ENCODE data around the gene EVI5L.
A peak's percentile ranks its signal among the peaks of the same experiment; 100 is the strongest.

Gene EVI5L

DNA sequence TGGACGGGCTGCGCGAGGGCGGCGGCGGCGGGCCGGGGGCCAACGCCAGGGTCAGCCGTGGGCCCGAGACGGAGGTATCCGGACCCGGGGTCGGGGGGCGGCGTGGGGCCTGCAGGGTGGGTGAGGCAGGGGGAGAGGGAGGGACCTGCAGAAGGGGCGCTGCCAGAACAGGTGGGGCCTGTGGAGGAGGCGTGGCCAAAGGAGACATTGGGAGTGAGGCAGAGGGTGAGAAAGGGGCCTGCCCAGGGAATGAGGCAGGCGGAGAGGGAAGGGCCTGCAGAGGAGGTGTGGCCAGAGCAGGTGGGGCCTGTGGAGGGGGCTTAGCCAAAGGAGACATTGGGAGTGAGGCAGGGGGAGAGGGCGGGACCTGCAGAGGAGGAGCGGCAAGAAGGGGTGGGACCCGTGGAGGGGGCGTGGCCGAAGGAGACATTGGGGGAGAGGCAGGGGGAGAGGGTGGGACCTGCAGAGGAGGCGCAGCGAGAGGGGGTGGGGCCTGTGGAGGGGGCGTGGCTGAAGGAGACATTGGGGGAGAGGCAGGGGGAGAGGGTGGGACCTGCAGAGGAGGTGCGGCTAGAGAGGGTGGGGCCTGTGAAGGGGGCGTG lies 40.0 kb downstream of the EVI5L start:
- intact Hi-C loops (cut with DNase I), result no loop called here
- DNase-seq, result peak in 3 of 10 donors; percentile 50 to 90 (median 85)

- intact Hi-C loops (cut with DNase I), result no loop called here
- peak in 4 of 10 donors; percentile 35 to 94 (median 80) for DNase-seq
Observed at GRCh38 chr19:7870571-7871436, 40.8 kb downstream of the EVI5L start.

DNA sequence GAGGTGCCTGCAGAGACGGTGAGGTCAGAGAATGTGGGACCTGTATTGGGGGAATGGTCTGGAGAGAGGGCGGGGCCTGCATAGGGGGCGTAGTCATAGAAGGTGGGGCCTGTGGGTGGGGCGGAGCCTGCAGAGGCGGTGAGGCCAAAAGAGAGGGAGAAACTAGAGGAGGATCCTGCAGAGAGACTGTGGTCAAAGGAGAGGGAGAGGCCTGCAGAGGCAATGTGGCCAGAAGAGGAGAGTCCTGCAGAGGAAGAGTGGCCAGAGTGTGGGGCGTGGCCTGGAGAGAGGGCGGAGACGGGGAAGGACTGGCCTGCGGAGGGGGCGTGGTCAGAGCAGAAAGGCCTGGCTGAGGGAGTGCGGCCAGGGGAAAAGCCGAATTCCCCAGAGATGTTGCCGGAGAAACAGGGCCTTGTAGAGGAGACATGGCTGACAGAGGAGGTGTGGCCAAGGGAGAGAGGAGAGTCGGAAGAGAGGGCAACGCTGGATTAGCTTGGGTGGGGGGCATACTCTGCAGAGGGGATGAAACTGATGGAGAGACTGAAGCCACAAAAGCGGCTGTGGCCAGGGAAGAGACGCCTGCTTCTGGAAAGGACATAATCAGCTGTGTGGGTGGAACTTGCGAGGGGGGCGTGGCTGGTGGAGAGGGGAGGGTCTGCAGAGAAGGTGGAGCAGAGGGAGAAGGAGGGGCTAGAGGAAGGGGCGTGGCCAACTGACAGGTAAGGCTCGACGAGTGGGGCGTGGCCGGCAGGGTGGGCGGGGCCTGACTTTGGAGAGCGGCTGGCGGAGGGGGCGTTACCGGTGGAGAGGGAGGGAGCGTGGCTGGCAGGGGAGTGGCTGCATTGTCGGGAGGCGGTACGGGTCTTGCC lies 41.7 kb downstream of the EVI5L start:
- intact Hi-C loops (cut with DNase I), result no loop called here
- DNase-seq, result peak in 7 of 10 donors; percentile 68 to 95 (median 71)

DNA sequence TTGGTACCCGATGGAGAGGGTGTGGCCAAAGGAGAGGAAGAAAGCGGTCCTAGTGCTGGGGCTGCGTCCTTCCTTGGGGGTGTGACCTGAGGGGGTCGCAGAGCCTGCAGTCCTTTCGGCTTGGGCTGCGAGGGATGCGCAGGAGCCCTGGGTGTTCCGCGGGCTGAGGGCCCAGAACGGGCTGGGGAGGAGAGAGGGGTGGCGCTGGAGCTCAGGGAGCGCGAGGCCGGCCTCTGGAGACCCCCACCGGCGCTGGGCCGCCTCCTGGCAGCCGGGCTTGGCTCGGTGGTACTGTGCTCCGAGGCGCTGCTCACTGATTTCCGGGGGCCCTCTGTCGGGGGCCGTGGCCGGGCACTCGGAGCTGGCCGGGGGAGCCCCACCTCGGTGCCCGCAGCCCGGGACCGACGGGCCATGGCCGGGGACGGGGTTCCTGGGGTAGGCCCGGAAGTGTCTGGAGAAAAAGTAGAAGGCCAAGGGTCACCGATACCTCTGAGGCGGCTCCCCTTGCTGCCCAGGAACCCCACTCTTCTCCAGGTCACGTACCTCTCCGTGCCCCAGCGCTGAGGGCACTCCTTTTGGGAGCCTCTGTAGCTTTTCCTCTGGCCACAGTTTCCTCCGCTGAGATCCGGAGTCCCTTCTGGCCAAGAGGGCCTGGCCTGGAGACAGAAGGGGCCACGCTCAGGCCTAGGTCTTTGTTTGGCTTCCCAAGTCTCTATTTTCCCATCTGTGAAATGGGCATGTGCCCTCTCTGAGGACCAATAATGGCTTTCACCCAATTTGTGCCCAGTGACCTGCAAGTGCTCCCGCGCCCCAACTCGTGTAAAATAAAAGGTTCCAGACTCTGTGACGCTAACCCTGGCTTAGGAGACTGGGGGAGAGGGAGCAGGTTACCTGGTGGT lies 42.5 kb downstream of the EVI5L start:
- intact Hi-C loops (cut with DNase I), result no loop called here
- DNase-seq, result peak in 1 of 10 donors; percentile 77

- peak in 1 of 10 donors; percentile 46 for DNase-seq
- intact Hi-C loops (cut with DNase I), result no loop called here
Observed at GRCh38 chr19:7873304-7874075, 43.5 kb downstream of the EVI5L start.

DNA sequence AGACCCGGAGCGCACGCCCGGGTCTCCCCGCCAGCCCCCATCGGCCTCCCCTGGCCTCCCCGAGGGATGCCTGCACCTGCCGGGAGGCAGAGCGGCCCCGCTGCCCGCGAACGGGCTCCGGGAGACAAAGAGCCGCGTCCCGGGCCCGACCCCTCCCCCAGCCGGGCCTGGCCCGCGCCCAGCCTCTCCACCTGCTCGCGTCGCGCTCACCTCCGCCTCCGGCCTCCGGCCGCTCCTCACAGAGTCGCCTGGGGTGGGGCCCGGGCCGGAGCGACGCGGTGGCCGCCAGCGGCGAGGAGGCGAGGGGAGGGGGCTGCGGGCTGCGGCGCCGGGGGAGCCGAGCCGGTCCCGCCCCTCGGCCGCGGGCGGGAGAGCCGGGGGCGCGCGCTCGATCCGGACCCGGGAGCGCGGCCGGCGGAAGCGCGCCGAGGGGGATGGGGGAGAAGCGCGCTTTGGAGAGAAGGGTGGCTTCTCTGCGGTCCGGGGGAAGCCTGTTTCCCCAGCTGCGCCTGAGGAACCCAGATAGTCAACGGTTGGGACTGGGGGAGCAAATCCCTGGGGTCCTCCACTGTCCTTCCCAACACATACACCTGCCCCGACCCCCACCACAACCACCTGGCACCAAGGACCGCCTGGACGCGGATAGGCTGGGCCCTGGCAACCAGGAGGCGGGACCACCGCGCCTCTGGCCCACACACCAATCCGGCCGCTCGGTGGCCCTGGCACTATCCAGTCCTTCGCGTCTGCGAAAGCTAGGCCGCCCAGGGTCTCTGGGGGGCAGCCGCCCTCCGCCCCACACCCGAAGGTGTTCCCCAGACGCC lies 44.3 kb downstream of the EVI5L start, which contains the start of gene PRR36:
Gene PRR36, minus strand, starts transcription at position 315 of the 821 bp plus-strand sequence. CDS start 701 bp downstream, outside the sequence.
- intact Hi-C loops (cut with DNase I), result no loop called here
- peak in 9 of 10 donors; percentile 44 to 97 (median 83) for DNase-seq

DNA sequence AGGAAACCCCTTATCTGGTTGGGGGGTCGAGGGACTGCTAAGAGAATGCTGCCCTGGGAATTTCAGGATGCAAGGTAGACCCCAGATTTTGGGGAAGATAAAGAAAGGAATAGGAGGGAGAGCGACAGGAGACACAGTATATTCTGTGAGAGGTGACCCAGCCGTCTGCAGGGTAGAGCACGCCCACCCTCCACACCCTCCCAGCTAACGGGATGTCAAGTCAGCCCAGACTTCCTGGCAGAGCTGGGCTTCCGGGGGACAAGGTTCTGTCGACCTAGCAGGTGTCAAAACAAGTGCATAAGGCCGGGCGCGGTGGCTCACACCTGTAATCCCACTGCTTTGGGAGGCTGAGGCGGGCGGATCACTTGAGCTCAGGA lies 44.9 kb downstream of the EVI5L start:
- DNase-seq, result no peak
- intact Hi-C loops (cut with DNase I), result no loop called here

DNA sequence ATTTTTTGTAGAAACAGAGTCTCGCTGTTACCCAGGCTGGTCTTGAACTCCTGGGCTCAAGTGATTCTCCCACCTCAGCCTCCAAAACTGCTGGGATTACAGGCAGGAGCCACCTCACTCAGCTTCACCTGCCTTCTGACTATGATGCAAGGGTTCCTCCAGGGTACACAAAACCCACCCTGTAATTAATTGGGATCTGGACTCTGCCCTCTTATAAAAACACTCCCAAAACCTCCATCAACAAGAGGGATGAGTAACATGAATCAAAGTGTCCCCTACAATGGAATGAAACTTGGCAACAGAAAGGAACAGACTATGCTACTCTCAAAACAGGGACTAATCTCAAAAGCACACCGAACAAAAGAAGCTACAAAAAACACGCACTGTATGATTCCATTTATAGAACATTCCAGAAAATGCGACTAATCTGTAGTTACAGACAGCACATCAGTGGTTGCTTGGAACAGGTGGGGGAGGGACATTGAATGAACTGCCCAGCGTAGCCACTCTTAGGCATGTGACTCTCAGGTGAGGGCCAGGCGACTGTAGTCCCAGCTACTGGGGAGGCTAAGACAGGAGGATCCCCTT lies 47.3 kb downstream of the EVI5L start:
- intact Hi-C loops (cut with DNase I), result no loop called here
- no peak for DNase-seq

- peak in 1 of 10 donors; percentile 75 for DNase-seq
- intact Hi-C loops (cut with DNase I), result no loop called here
Observed at GRCh38 chr19:7879111-7879807, 49.2 kb downstream of the EVI5L start.

- DNase-seq, result peak in 1 of 10 donors; percentile 67
- intact Hi-C loops (cut with DNase I), result no loop called here
Observed at GRCh38 chr19:7879836-7880235, 49.8 kb downstream of the EVI5L start.

GRCh38 chr19:7881910-7882309 lies 51.9 kb downstream of the EVI5L start:
- intact Hi-C loops (cut with DNase I), result no loop called here
- DNase-seq, result no peak

DNA sequence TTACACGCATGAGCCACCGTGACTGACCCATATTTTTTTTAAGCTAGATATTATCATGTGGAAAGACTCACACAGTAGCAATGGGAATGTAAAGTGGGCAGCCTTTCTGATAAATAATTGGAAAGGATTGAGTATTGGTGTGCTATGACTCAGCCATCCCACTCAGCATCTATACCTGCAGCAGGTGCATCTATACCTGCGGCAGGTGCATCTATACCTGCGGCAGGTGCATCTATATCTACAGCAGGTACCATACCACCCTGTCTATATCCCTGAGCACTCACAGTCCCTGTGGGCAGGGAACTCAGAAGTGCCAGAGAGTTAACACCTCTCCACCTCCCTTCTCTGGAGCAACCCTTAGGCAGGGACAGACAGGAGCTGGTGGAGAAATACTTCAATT lies 53.1 kb downstream of the EVI5L start:
- no peak for DNase-seq
- intact Hi-C loops (cut with DNase I), result no loop called here

GRCh38 chr19:7883796-7884570 lies 54.0 kb downstream of the EVI5L start:
- no peak for DNase-seq
- intact Hi-C loops (cut with DNase I), result no loop called here

DNA sequence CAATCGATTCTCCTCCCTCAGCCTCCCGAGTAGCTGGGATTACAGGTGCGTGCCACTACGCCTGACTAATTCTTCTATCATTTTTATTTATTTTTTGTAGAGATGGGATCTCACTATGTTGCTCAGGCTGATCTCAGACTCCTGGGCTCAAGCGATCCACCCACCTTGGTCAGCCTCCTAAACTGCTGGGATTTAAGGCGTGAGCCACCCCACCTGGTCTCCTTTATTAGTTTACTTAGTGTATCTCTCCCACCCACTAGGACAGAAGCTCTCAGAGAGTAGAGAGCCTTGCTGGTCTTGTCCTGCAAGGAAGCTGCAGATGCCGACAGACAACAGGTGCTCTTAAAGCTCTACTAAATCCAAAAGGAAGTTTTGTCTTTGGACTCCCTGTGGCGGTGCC lies 55.8 kb downstream of the EVI5L start:
- intact Hi-C loops (cut with DNase I), result no loop called here
- DNase-seq, result no peak

DNA sequence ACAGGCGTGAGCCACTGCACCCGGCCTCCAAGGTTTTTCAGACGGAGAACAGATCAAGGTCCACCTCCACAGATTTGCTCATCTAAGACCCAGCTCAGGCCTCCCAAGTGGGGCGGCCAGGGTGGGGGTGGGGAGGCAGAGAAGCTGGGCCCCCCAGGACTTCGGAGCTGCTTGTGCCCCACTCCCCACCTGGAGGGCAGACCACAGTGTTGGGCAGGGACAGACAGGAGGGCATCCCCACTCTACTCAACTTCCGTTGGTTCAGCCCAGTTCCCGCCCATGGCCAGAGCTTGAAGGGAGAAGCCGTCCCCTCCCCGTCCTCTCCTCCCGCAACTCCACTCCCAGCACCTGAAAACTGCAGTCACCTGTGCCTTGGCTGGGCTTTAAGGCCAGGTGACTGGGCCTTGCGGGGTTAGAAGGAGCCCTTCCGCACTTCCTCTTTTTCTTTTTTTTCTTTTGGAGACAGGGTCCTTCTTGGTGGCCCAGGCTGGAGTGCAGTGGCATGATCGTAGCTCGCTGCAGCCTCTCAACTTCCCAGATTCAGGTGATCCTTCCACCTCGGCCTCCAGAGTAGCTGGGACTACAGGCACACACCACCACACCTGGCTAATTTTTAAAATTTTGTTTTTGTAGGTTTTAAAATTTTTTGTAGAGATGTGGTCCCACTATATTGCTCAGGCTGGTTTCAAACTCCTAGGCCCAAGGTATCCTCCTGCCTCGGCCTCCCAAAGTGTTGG lies 57.6 kb downstream of the EVI5L start:
- intact Hi-C loops (cut with DNase I), result no loop called here
- no peak for DNase-seq
